Stimulated activated CD4-positive, alpha-beta T cell treated with anti-CD3 and anti-CD28 coated beads, TNF-alpha, amount 100 ng/mL, for 24 hours (primary cell): Measurements from ENCODE around the gene PLEKHG4.
A peak's percentile ranks its signal among the peaks of the same experiment; 100 is the strongest.

ENCODE experiments used
- DNase-seq, 3 experiments: peaks; one replicate each; pipeline ENCODE4 v3.0.0-alpha.2; 2020; ENCODE audit warnings: low read depth in 3 of 3

The PLEKHG4 gene

GRCh38 chr16:67326472-67327309 lies 47.4 kb downstream of the PLEKHG4 start, which contains the start of the genes KCTD19 and LRRC36:
Gene KCTD19, minus strand, starts transcription at chr16:67326741. Its CDS starts 34 bp downstream, at chr16:67326707.
Gene LRRC36, plus strand, starts transcription at chr16:67326815. Its CDS starts 48 bp downstream, at chr16:67326863.
- DNase-seq, result peak in 2 of 3 experiments; percentile 30 to 68

GRCh38 chr16:67327743-67328142 lies 48.4 kb downstream of the PLEKHG4 start:
- DNase-seq, result no peak

- no peak for DNase-seq
Observed at GRCh38 chr16:67329901-67330300, 50.6 kb downstream of the PLEKHG4 start.

- DNase-seq, result no peak
Observed at GRCh38 chr16:67333315-67333714, 54.0 kb downstream of the PLEKHG4 start.

- no peak for DNase-seq
Observed at GRCh38 chr16:67336116-67336515, 56.8 kb downstream of the PLEKHG4 start.

- no peak for DNase-seq
Observed at GRCh38 chr16:67336648-67337047, 57.3 kb downstream of the PLEKHG4 start.
